A549 (cell line): ENCODE measurements around the gene COPS9. TPM values are rescaled to one million over a fixed set of nuclear protein-coding genes. Genes with fewer than 3 reads are reported as not detected.

ENCODE experiments used
- ATAC-seq, 2 experiments: fragments of 200-7000 bp in 1 of 2; fragments of >200 bp in 1 of 2; cut with Nextera tagmentation in 1 of 2; cut with Tn5 transposase in 1 of 2; 3 replicates each; pipeline versions ENCODE4 v1.8.0 to v1.9.1; 2018 to 2020; ENCODE audit warnings: mild to moderate bottlenecking in 1 of 2, moderate library complexity in 1 of 2
- CTCF ChIA-PET: fragments of 300-600 bp; sonication (Branson Sonifier 250); formaldehyde crosslinking; extraction: SDS; loops from one replicate; lab custom pipeline; 2021; ENCODE audit warnings: antibody characterized with exemption, inconsistent platforms; lab: Yijun Ruan, JAX
- POLR2A ChIA-PET: fragments of 350-600 bp; formaldehyde crosslinking; extraction: SDS; loops from one replicate; lab custom pipeline; 2021; ENCODE audit warnings: antibody characterized with exemption, inconsistent platforms; lab: Yijun Ruan, JAX
- DNase-seq, 2 experiments: peaks; one replicate each; pipeline versions ENCODE4 v3.0.0 to v3.0.0-alpha.2; 2011 to 2016; ENCODE audit warnings: low read depth in 1 of 2, low spot score in 1 of 2
- FAIRE-seq: peaks from 2 replicates; lab custom pipeline; 2011; peaks lifted over from hg19 to GRCh38; lab: Jason Lieb, UNC
- H3K27ac ChIP-seq, 2 experiments: fragments of >200 bp; sonication (Bioruptor Twin); formaldehyde crosslinking; 3 replicates each; pipeline ENCODE4 v1.5.1; 2016 to 2017
- H3K4me1 ChIP-seq: fragments of >200 bp; sonication (Bioruptor Twin); formaldehyde crosslinking; 3 replicates; pipeline ENCODE4 v1.6.1; 2016
- H3K4me2 ChIP-seq: fragments of >200 bp; sonication (Bioruptor Twin); formaldehyde crosslinking; 3 replicates; pipeline ENCODE4 v1.6.1; 2016
- H3K4me3 ChIP-seq: fragments of >200 bp; sonication (Bioruptor Twin); formaldehyde crosslinking; 3 replicates; pipeline ENCODE4 v1.5.1; 2016
- H3K9me3 ChIP-seq: fragments of >200 bp; sonication (Bioruptor Twin); formaldehyde crosslinking; 3 replicates; pipeline ENCODE4 v1.6.1; 2016
- CHD4 ChIP-seq: fragments of 200-600 bp; sonication (generic); IDR thresholded peaks from 2 replicates; pipeline ENCODE4 v1.6.1; 2016; ENCODE audit warnings: antibody characterized with exemption, mild to moderate bottlenecking, borderline replicate concordance
- EHF ChIP-seq: fragments of 250-450 bp; sonication (Bioruptor Pico); IDR thresholded peaks from 2 replicates; pipeline ENCODE4 v1.5.0; 2020; ENCODE audit warnings: mild to moderate bottlenecking
- ESRRA ChIP-seq: fragments of 150-350 bp; IDR thresholded peaks from 2 replicates; pipeline ENCODE4 v1.6.1; 2014; ENCODE audit warnings: mild to moderate bottlenecking, low read length, borderline replicate concordance
- FOSB ChIP-seq: fragments of 250-450 bp; sonication (Bioruptor Pico); IDR thresholded peaks from 2 replicates; pipeline ENCODE4 v1.5.0; 2020; ENCODE audit warnings: mild to moderate bottlenecking, moderate library complexity
- HDAC2 ChIP-seq: fragments of 200-600 bp; sonication (generic); IDR thresholded peaks from 2 replicates; pipeline ENCODE4 v1.6.1; 2016
- HEYL ChIP-seq: fragments of 250-450 bp; sonication (Bioruptor Pico); IDR thresholded peaks from 2 replicates; pipeline ENCODE4 v1.8.0; 2021; ENCODE audit warnings: mild to moderate bottlenecking, moderate library complexity
- HOXB13 ChIP-seq: fragments of 250-450 bp; sonication (Bioruptor Pico); IDR thresholded peaks from 2 replicates; pipeline ENCODE4 v1.5.0; 2020; ENCODE audit warnings: low read depth, mild to moderate bottlenecking, moderate library complexity
- JUN ChIP-seq, 2 experiments: fragments of >200 bp; sonication (Bioruptor Twin); formaldehyde crosslinking; IDR thresholded peaks; 2 replicates in 1 of 2; 3 replicates in 1 of 2; pipeline ENCODE4 v1.6.1; 2016 to 2017
- JUNB ChIP-seq: fragments of >200 bp; sonication (Bioruptor Twin); formaldehyde crosslinking; IDR thresholded peaks from 2 replicates; pipeline ENCODE4 v1.6.1; 2016
- NPAS2 ChIP-seq: fragments of 250-450 bp; sonication (Bioruptor Pico); IDR thresholded peaks from 2 replicates; pipeline ENCODE4 v1.8.0; 2022; ENCODE audit warnings: mild to moderate bottlenecking, moderate library complexity, borderline replicate concordance
- PHF8 ChIP-seq: fragments of 200-600 bp; sonication (generic); IDR thresholded peaks from 2 replicates; pipeline ENCODE4 v1.6.1; 2016; ENCODE audit warnings: low read depth, mild to moderate bottlenecking, antibody characterized with exemption, moderate library complexity, borderline replicate concordance
- RCOR1 ChIP-seq: fragments of 150-350 bp; IDR thresholded peaks from 2 replicates; pipeline ENCODE4 v1.6.1; 2014; ENCODE audit warnings: antibody characterized with exemption, low read length, low read depth
- USF2 ChIP-seq: fragments of 450-650 bp; IDR thresholded peaks from 2 replicates; pipeline ENCODE4 v1.6.1; 2014; ENCODE audit warnings: antibody characterized with exemption
- ZC3H11A ChIP-seq: fragments of 450-650 bp; IDR thresholded peaks from 2 replicates; pipeline ENCODE4 v1.6.1; 2014; ENCODE audit warnings: antibody characterized with exemption, mild to moderate bottlenecking
- ZFP36 ChIP-seq: fragments of 450-650 bp; IDR thresholded peaks from 2 replicates; pipeline ENCODE4 v1.6.1; 2014; ENCODE audit warnings: borderline replicate concordance; ENCODE audit not compliant: partially characterized antibody
- ZSCAN20 ChIP-seq: fragments of 250-450 bp; sonication (Bioruptor Pico); IDR thresholded peaks from 2 replicates; pipeline ENCODE4 v1.8.0; 2022; ENCODE audit warnings: mild to moderate bottlenecking, moderate library complexity
- WGBS: methylation state at CpG from one replicate; pipeline ENCODE4 v1.1.6; 2017; ENCODE audit errors: missing lambda C conversion rate; 5-methylcytosine and 5-hydroxymethylcytosine counted together
- polyA plus RNA-seq, 4 experiments: library from polyadenylated mRNA; depleted of rRNA in 3 of 4; stranded (reverse); fragments of >200 nt; fragmentation: RNase III in 1 of 4; extraction: RNeasy Plus Mini Kit Qiagen cat#74134 plus additional on column Dnase treatment in 1 of 4; gene quantifications; 2 replicates in 3 of 4; 3 replicates in 1 of 4; pipeline ENCODE4 v1.2.3, GENCODE V29; 2011 to 2017
- TF ChIP-seq, protein P1 (sequence below): fragments of 200-600 bp; sonication (generic); IDR thresholded peaks from 2 replicates; pipeline ENCODE4 v1.6.1; 2016; ENCODE audit warnings: antibody characterized with exemption, mild to moderate bottlenecking, moderate library complexity
- TF ChIP-seq, protein P2 (sequence below): IDR thresholded peaks from 2 replicates; pipeline ENCODE4 v1.6.1; 2012
- TF ChIP-seq, protein P3 (sequence below): IDR thresholded peaks from 2 replicates; pipeline ENCODE4 v1.6.1; 2012

The COPS9 gene
- polyA plus RNA-seq, 2 of the 4 experiments (the other 2 are of a cell fraction), result 321 to 356 TPM

GRCh38 chr2:240157147-240157470 is 21.0 kb upstream of the COPS9 start (continued):
- TF ChIP-seq, protein P1, sequence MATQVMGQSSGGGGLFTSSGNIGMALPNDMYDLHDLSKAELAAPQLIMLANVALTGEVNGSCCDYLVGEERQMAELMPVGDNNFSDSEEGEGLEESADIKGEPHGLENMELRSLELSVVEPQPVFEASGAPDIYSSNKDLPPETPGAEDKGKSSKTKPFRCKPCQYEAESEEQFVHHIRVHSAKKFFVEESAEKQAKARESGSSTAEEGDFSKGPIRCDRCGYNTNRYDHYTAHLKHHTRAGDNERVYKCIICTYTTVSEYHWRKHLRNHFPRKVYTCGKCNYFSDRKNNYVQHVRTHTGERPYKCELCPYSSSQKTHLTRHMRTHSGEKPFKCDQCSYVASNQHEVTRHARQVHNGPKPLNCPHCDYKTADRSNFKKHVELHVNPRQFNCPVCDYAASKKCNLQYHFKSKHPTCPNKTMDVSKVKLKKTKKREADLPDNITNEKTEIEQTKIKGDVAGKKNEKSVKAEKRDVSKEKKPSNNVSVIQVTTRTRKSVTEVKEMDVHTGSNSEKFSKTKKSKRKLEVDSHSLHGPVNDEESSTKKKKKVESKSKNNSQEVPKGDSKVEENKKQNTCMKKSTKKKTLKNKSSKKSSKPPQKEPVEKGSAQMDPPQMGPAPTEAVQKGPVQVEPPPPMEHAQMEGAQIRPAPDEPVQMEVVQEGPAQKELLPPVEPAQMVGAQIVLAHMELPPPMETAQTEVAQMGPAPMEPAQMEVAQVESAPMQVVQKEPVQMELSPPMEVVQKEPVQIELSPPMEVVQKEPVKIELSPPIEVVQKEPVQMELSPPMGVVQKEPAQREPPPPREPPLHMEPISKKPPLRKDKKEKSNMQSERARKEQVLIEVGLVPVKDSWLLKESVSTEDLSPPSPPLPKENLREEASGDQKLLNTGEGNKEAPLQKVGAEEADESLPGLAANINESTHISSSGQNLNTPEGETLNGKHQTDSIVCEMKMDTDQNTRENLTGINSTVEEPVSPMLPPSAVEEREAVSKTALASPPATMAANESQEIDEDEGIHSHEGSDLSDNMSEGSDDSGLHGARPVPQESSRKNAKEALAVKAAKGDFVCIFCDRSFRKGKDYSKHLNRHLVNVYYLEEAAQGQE, result no peak
- TF ChIP-seq, protein P2, sequence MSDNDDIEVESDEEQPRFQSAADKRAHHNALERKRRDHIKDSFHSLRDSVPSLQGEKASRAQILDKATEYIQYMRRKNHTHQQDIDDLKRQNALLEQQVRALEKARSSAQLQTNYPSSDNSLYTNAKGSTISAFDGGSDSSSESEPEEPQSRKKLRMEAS, result no peak
- TF ChIP-seq FOSB (CRISPR knock-in tag) (no peak), HOXB13 (no peak), HDAC2 (no peak), RCOR1 (no peak), ZSCAN20 (no peak), ESRRA (no peak), ZC3H11A (no peak), JUNB (no peak)

DNA sequence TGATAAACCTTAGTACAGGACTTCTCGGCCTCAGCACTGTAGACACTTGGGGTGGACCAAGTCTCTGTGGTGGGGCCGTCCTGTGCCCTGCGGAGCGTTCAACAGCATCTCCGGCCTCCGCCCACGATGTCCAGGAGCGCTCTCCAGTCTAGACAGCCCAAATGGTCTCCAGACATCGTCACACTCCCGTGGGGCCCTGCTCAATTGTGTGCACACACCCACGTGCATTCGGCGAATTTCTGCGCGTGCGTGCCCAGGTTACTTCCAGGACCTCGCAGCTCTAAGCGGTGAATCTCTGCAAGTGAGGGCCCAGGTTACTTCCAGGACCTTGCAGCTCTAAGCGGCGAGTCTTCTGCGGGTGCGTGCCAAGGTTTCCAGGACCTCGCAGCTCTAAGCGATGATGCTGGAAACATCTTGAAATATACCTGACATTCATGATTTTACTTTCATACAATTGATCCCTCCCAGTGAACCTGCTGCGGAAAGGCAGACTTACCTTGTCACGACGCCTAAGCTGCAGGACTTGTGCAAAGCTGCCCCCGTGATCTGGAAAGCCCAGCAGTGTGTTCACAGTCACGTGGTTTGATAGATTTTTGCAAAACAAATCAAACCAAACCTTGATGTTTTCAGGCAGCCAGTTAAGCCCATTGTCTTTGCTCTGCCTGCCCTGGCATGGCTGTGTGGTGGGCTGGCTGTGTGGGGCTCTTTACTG is 20.5 kb upstream of the COPS9 start:
- WGBS, result 75% methylated on average over 29 of the region's 29 CpGs
- TF ChIP-seq, protein P1, result no peak
- peak; percentile 51 for TF ChIP-seq USF2
- ChIA-PET POLR2A (no interaction called here), CTCF (interaction anchor here (2.3 to 8.9 kb wide), 2 partner anchors 16 to 96 kb away, joined by 6 to 70 read pairs; partner anchors contain the start of gene OTOS)
- H3K9me3 ChIP-seq, result peaks cover 13% of the 10 kb centered on the region
- no peak overlapping the region for H3K4me3 ChIP-seq
- H3K4me2 ChIP-seq, result no peak overlapping the region
- H3K27ac ChIP-seq, result no peak overlapping the region
- no peak; a peak in 1 of 6 replicates for ATAC-seq
- FAIRE-seq, result no peak
- H3K4me1 ChIP-seq, result no peaks in the 10 kb centered on the region
- no peak for DNase-seq

DNA sequence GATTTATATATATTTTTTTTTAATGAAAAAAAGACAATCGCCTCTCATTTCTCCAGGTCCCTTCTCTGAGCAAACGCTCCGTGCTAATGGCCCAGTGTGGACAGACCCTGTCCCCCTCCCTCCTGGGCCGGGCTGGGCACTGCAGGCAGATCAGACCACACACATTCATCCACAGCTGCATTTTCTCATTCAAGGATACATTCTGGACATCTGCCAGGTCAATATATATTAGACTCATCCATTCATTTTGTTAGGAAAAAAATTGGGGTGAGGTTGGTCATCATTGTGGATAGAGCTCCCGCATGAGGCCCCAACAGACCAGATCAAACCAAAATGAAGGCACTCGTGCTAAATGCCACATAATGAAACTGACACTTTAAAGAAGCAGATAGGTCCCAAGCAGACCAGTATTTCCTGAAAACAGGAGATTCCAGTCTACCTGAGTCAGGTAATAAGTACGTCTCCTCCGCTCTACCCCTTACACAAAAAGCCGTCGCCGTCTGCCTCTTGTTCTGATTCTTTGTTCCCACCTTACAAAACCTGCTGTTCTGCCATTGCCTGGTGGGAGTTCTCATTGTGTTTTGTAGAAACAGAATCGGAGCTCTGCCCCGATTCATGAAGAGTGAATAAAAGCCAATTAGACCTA is 19.8 kb upstream of the COPS9 start:
- no peak overlapping the region for H3K27ac ChIP-seq
- ChIA-PET POLR2A (no interaction called here), CTCF (interaction anchor here (2.3 to 8.9 kb wide), 2 partner anchors 15 to 95 kb away, joined by 6 to 70 read pairs; partner anchors contain the start of gene OTOS)
- FAIRE-seq (no peak), DNase-seq (no peak)
- H3K4me2 ChIP-seq, result no peak overlapping the region
- no peaks in the 10 kb centered on the region for H3K4me1 ChIP-seq
- WGBS, result 72% methylated on average over 13 of the region's 13 CpGs
- TF ChIP-seq HOXB13 (no peak), PHF8 (no peak), NPAS2 (CRISPR knock-in tag) (no peak), HEYL (CRISPR knock-in tag) (no peak), ZFP36 (no peak), JUN (IDR thresholded peaks at IDR 0.05) (no peak), FOSB (CRISPR knock-in tag) (no peak), EHF (CRISPR knock-in tag) (no peak), USF2 (no peak), CHD4 (no peak)
- TF ChIP-seq, protein P3, sequence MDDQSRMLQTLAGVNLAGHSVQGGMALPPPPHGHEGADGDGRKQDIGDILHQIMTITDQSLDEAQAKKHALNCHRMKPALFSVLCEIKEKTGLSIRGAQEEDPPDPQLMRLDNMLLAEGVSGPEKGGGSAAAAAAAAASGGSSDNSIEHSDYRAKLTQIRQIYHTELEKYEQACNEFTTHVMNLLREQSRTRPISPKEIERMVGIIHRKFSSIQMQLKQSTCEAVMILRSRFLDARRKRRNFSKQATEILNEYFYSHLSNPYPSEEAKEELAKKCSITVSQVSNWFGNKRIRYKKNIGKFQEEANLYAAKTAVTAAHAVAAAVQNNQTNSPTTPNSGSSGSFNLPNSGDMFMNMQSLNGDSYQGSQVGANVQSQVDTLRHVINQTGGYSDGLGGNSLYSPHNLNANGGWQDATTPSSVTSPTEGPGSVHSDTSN, result no peak
- TF ChIP-seq, all 56 proteins: peak for 0
- Histone ChIP-seq H3K9me3 (peaks cover 13% of the 10 kb centered on the region), H3K4me3 (no peak overlapping the region)
- ATAC-seq, result no peak
